Fibroblast of skin of right quadriceps (primary cell): ENCODE measurements around the gene DLL1.

Experiments
- DNase-seq: peaks from one replicate; pipeline ENCODE4 v3.0.0-alpha.2; 2013

DLL1 gene

GRCh38 chr6:170294813-170295509, 4.1 kb upstream of the DLL1 start:
- no peak for DNase-seq

- no peak for DNase-seq
These were observed 3.4 kb upstream of the DLL1 start for GRCh38 chr6:170294298-170294730.

DNA sequence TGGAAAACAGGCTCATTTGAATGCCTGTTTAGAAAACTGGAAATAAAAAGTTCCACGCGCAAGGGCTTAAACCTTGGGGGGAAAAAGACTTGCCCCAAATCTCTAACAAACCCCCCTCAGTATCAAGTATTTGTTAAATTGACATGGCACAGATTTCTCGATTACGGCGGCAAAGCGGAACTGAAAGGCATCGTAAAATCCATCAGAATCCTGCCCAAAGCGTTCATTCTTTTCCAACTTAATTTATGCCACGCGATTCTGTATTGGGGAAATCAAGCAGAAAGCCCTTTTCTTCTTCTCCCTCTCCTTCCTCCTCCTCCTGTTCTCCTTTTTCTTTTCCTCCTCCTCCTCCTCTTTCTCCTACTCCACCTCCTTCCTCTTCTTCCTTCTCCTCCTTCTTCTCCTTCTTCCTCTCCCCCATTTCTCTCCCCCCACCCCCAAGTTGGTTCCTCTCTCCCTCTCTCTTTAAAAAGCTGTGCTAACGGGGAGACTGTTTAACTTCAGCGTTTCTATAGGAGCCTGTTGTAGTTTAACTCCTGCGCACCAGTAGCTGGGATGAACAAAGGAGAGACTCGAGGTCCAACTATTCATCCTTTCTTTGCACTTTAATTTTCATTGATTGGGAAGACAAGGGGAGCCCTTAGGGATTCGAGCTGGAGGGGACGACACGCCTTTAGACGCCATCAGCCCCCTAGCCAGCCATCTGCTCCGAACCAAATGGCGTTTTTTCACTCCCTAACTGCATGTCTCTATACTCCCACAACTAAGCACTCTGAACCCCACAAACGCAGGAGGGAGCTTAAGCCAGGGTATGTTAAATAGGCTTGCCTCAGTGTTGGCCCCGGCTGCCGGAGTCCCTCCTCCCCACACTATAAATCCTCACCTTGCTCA, 2.7 kb upstream of the DLL1 start:
- DNase-seq = no peak

DNA sequence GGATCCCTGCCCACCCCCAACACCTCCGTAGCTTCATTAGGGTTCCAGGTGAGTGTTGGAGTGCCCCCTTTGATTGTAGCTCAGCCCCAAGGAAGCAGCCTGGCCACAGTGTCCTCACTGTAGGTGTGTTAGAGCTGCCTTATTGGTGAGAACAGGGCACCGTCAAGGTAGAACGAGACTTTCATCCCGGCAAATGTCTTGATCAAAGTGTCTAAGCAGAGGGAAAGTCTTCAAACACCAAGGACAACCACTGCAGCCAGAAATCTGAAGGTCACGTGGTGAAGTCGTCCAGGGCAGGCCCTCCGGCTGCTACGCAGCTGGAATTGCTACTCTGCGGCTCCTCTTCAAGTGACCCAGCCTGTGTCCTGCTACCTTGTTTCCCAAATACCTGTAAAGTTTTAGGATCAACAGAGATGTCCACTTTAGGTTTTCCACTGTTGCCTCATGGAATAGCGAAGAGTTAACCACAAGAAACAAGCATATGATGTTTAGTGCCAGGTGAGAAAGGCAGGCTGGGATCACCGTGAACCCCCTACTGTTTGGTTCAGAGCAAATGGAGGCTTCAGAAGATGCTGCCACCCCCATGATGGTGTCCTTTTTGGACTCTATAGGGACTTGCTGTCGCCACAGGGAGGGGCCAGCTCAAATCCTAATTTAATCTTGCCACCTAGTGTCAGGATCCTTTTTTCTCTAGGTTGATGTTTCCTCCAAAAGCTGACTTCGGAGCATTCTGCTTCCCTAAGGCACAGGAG, 1.7 kb upstream of the DLL1 start:
- DNase-seq = no peak

DNA sequence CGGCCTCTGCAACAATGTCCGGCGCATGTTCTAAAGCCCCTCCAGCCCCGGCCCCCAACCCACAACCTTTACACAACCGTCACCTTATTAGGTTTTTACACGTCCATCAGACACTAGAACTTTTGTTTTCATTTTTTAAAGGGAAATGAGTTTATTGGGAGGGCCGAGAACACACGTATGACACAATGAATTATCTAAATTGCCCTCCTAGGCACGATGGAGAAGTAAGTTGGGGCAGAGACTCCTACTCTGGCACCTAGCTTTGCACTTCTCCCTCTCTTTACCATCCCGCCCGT, 1.2 kb upstream of the DLL1 start:
- no peak for DNase-seq

DNA sequence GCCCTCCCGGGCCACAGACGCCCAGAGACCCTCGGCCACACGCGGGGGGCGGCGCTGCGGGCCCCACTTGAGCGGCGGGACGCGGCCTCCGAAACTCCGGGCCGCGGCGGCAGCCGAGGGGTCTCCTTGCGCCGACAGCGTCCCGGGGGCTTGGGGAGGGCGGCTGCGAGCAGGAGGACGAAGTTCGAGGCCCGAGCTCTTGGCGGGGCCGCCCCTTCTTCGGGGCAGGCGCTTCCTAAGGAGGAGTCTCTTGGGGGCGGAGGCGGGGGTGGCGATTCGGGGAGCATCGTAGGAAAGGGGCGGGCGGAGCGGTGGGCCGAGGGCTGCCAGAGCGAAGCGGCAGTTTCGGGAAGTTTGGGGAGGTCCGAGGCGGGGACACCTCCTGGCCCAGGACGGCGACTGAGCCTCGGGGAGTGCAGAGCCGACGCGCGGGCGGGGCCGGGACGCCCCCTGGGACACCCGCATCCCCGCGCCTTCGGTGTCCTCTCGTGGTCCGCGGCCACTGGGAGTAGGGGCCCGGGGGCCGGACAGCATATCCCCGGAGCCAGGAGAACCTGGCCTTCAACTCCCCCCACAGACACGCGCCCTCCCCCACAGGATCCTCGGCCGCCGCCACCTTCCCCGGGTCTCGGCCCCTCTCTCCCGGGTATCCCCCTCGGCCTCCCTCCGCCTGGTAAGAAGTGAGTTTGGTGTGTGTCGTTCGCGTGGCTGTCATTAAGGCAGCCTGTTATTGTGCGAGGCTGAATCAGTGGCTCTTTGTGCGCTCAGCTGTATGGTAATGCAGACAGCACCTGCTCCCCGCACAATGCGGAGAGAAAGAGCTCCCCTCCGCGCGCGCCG, 613 bp upstream of the DLL1 start:
- no peak for DNase-seq

DNA sequence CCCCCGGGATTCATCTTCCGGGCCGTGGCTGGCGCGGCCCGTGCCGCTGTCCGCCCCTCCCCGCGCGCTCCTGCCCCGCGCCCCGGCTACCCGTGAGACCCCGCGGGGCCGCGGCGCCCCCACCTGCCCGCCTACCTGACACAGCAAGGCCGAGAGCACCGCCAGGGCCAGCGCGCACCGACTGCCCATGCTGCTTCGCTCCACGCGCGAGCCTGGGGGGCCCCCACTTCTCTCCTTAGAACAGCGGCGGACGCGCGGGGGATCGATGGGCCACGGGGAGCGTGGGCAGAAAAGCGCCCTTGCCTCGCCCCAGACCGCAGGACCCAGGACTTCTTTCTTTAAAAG, 955 bp downstream of the DLL1 start:
- no peak for DNase-seq

- no peak for DNase-seq
These were observed 1.5 kb downstream of the DLL1 start for GRCh38 chr6:170289180-170289931.

DNA sequence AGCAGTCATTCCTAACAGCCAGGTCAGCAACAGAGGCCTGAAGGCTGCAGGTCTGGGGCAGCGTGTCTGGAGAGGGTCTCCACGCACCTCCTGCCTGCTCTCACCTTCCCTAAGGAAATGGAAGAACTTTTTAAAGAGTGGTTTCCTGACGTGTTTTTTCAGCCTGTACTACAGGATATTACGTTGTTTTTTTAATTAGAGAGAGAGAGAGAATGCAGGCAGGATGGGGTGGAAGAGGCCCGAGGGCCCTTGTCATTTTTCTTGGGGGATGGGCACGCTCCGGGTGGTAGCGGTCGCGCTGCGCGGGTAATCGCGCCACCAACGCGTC, 2.1 kb downstream of the DLL1 start:
- DNase-seq = no peak

DNA sequence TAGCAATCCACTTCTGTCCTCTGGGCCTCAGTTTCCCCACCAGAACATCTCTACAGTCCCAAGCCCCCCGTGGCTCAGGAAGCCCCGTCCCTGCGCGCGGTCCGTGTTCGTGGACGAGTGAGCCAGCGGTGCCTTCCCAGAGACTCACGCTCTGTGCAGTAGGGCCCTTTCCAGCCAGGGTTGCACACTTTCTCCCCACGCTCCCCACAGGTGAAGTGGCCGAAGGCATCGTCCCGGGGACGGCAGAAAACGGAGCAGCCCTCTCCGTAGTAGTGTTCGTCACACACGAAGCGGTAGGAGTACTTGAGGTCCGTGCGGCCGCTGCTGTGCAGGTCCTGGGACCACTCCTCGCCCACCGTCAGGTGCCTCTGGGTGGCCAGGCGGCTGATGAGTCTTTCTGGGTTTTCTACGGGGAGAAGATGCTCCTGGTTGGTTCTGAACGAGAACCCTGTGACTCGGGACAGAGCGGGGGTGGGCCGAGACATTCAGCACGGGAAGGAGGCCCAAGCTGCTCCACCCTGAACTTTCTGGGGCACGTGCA, 2.7 kb downstream of the DLL1 start:
- no peak for DNase-seq

DNA sequence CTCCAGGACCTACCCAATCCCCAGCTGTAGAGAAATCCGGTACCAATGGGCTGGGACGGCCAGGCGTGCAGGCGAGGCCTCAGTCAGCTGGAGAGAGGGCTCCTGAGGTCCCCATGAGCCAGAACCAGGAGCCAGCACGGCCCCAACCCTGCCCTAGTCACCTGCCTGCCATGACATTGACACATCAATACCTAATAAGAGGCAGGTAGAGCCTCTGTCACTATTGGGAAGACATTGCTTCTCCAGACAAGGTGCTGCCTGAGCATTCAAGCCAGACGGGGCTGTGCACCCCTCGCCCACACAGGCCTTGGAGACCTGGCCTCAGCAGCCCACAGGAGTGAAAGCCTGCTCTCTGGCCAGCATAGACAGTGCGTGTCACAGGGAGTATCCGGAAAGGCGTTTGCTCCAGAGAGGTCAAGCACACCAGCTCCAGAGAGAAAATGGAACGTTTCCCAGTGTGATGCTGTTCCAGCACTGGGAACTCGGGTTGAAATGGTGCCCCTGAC, 3.5 kb downstream of the DLL1 start:
- no peak for DNase-seq

DNA sequence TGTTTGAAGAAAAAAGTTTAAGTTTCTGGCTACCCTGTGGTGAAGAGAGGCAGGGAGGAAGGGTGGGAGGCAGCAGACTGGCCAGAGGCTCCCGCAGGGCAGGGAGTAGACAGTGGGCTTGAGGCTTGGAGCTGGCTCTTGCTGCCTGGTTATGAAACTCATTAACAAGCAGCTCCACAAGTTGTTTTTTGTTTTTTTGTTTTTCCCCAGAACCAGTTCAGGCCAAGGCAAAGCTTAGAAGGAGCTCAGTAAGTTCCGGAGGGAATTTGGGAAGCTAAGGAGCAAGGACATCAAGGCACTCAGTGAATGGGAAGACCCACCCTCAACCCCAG, 4.0 kb downstream of the DLL1 start:
- DNase-seq = no peak

DNA sequence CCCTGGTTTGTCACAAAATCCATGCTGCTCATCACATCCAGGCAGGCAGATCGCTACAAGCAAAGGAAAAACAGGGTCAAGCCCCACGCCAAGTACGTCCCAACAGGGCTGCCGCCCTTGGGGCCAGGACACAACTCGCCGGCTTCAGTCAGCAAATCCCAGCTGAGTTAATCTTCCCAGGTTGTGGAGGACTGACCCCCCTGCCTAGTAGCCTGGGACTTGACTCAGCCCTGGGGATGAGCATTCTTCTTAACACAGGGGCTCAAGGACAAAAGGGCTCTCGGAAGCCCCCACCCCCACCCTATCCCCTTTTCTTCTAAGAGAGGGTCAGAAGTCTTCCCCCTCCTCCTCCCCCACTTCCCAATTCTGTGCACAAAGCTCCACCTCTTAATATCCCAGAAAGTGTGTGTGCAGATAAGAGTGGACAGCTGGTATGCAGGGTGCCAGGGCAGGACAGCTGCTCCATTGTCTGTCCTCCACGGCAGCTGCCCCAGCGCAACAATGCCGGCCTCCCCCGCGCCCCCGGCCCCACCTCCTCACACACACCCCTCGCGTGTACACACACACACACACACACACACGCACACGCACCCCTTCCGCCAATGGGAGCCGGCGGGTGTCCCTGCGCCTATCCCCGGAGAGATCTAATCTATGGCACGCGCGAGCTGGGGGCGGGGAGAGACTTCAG, 4.5 kb downstream of the DLL1 start:
- no peak for DNase-seq

DNA sequence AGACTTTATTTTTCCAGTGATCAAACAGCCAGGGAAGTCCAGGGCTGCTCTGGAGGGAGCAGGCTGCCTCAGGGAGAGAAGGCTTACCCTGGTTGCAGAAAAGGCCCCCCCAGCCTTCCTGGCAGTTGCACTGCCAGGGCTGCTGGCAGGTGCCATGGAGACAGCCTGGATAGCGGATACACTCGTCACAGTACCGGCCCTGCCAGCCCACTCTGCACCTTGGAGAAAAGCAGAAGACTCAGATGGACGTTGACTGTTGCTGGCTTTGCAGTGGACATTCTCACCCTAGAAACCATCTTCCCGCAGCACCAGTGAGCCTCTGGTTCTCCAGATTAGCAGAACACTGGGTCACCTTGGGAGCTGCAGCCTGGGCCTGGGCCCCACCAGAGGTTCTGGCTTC, 5.4 kb downstream of the DLL1 start:
- DNase-seq = no peak

- no peak for DNase-seq
These were observed 5.9 kb downstream of the DLL1 start for GRCh38 chr6:170284866-170285469.

DNA sequence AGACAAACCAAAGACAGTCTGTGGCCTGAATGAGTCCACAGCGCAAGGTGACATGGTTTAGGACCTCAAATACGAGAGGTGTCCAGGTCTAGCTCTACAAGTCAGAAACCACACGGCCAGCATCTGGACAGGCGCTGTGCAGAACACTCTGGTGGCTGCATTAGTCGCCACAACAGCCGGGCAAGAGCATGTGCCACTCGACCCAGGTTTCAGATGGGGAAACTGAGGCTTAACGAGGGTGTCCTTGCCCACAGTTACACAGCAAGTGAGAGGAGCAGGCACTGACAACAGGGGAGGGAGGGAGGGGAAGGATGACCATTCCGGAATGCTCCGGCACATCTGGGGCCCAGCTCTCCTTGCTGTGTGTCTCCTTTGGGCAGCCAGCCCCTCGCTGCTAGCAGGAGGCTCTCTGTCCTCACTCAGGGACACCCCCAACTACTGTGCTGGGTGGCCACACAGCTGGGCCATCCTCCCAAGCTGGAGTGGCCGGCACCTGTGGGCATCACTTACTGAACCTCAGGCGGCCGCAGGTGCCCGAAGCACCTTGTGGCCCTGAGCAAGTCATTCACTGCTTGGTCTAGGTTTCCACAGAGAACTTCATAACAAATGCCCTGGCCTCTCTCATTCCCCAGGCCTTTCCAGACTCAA, 6.6 kb downstream of the DLL1 start:
- DNase-seq = no peak

DNA sequence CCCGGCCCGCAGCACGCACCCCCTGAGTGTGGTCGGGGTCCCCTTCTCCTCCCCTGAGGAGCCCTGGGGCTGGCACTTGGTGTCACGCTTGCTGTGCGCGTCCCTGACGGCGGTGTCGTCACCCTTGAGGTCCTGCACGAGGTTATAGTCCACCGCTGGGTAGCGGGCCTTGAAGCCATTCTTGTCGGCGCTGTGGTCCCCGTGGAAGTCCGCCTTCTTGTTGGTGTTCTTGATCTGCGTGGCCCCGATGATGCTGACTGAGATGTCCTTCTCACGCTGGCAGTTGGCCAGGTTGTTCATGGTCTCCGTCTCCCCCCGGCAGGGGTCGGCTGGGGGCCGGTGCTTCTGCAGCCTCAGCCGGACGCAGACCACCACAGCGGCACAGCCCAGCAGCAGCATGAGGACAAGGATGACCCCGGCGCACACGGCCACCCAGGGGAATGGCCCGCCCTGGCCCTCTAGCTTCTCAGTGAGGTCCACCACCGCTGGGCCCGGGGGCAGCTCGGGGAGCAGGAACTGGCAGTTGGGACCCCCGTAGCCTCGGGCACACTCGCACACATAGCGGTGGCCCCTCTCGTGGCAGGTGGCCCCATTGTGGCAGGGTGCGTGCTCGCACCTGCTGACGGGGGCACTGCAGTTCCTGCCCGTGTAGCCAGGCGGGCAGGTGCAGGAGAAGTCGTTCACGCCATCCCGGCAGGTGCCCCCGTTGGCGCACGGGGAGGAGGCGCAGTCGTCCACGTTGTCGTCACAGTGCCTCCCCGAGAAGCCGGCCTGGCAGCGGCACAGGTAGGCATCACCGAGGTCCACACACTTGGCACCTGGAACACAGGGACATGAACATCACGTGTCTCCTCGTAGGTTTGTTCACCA, 7.4 kb downstream of the DLL1 start:
- no peak for DNase-seq

GRCh38 chr6:170282512-170283158, 8.2 kb downstream of the DLL1 start:
- DNase-seq = no peak
